SK-N-SH (cell line): ENCODE measurements around the gene LHPP. TPM values are rescaled to one million over a fixed set of nuclear protein-coding genes. Genes with fewer than 3 reads are reported as not detected.

Experiments used
- CTCF ChIA-PET: fragments of 300-600, 350-600 bp; formaldehyde crosslinking; extraction: SDS; loops from one replicate; lab custom pipeline; 2021; lab: Yijun Ruan, JAX
- POLR2A ChIA-PET: fragments of 350-600 bp; sonication (Branson Sonifier 250); formaldehyde crosslinking; extraction: SDS; loops from one replicate; lab custom pipeline; 2020; ENCODE audit warnings: antibody characterized with exemption, inconsistent platforms; lab: Yijun Ruan, JAX
- DNase-seq: peaks from one replicate; pipeline ENCODE4 v3.0.0; 2012
- H2AFZ ChIP-seq: fragments of 200-600 bp; sonication (generic); 2 replicates; pipeline ENCODE4 v1.8.1; 2016; ENCODE audit warnings: antibody characterized with exemption, mild to moderate bottlenecking, low read depth
- H3F3A ChIP-seq: fragments of 200-600 bp; sonication (generic); replicated peaks from 2 replicates; pipeline ENCODE3; 2016; ENCODE audit warnings: antibody characterized with exemption, mild to moderate bottlenecking; ENCODE audit not compliant: insufficient read depth
- H3K27ac ChIP-seq, 2 experiments: fragments of 200-500 bp in 1 of 2; fragments of 200-600 bp in 1 of 2; sonication (Bioruptor generic) in 1 of 2; sonication (generic), shearing (Covaris generic) in 1 of 2; 2 replicates each; pipeline versions ENCODE4 v1.5.1 to v1.6.1; 2014 to 2016; ENCODE audit warnings: low read depth in 2 of 2, inconsistent platforms in 1 of 2, low read length in 1 of 2, mild to moderate bottlenecking in 1 of 2, mixed read lengths in 1 of 2
- H3K27me3 ChIP-seq: fragments of 200-600 bp; sonication (generic), shearing (Covaris generic); 2 replicates; pipeline ENCODE4 v1.6.1; 2016; ENCODE audit warnings: mixed run types; ENCODE audit not compliant: insufficient read depth
- H3K36me3 ChIP-seq, 2 experiments: fragments of 200-500 bp in 1 of 2; fragments of 200-600 bp in 1 of 2; sonication (Bioruptor generic) in 1 of 2; sonication (generic) in 1 of 2; replicated peaks in 1 of 2; 2 replicates each; pipeline versions ENCODE3 to v1.5.1; 2014 to 2016; ENCODE audit warnings: low read length in 1 of 2, mild to moderate bottlenecking in 1 of 2; ENCODE audit not compliant: insufficient read depth in 2 of 2, control insufficient read depth in 1 of 2
- H3K4me1 ChIP-seq, 2 experiments: fragments of 200-500 bp in 1 of 2; fragments of 200-600 bp in 1 of 2; sonication (Bioruptor generic) in 1 of 2; sonication (generic), shearing (Covaris generic) in 1 of 2; 2 replicates each; pipeline versions ENCODE4 v1.5.1 to v1.6.1; 2014 to 2016; ENCODE audit warnings: low read depth in 1 of 2, low read length in 1 of 2, mixed run types in 1 of 2; ENCODE audit not compliant: insufficient read depth in 2 of 2, control insufficient read depth in 1 of 2
- H3K4me2 ChIP-seq: fragments of 200-600 bp; sonication (generic), shearing (Covaris generic); 2 replicates; pipeline ENCODE4 v1.6.1; 2017; ENCODE audit warnings: mixed run types
- H3K4me3 ChIP-seq, 2 experiments: fragments of 200-500 bp in 1 of 2; fragments of 200-600 bp in 1 of 2; sonication (Bioruptor generic) in 1 of 2; sonication (generic), shearing (Covaris generic) in 1 of 2; 2 replicates each; pipeline versions ENCODE4 v1.5.1 to v1.8.1; 2014 to 2016; ENCODE audit warnings: low read depth in 2 of 2, inconsistent platforms in 1 of 2, low read length in 1 of 2, mild to moderate bottlenecking in 1 of 2, mixed read lengths in 1 of 2, moderate library complexity in 1 of 2
- H3K79me2 ChIP-seq: fragments of 200-600 bp; sonication (generic); 2 replicates; pipeline ENCODE4 v1.8.1; 2017; ENCODE audit warnings: mild to moderate bottlenecking; ENCODE audit not compliant: insufficient read depth
- H3K9ac ChIP-seq: fragments of 200-600 bp; sonication (generic); 2 replicates; pipeline ENCODE4 v1.6.1; 2017; ENCODE audit warnings: mixed run types
- H3K9me2 ChIP-seq: fragments of 200-600 bp; sonication (generic); 2 replicates; pipeline ENCODE4 v1.6.1; 2017; ENCODE audit warnings: mixed run types
- H3K9me3 ChIP-seq: fragments of 200-600 bp; sonication (generic); 2 replicates; pipeline ENCODE4 v1.6.1; 2017; ENCODE audit warnings: mixed run types, mild to moderate bottlenecking, moderate library complexity
- H4K20me1 ChIP-seq: fragments of 200-600 bp; sonication (generic); 2 replicates; pipeline ENCODE4 v1.6.1; 2017; ENCODE audit warnings: mild to moderate bottlenecking, mixed run types; ENCODE audit not compliant: insufficient read depth
- CHD2 ChIP-seq: fragments of 150-350 bp; IDR thresholded peaks from 2 replicates; pipeline ENCODE4 v1.6.1; 2018; ENCODE audit warnings: low read length; ENCODE audit not compliant: partially characterized antibody
- ELF1 ChIP-seq: IDR thresholded peaks from 2 replicates; pipeline ENCODE4 v1.4.0; 2012
- FOSL2 ChIP-seq: IDR thresholded peaks from 2 replicates; pipeline ENCODE4 v1.4.0; 2012; ENCODE audit warnings: low read depth, mild to moderate bottlenecking, moderate library complexity, borderline replicate concordance
- FOXM1 ChIP-seq: IDR thresholded peaks from 2 replicates; pipeline ENCODE4 v1.4.0; 2012; ENCODE audit warnings: low read depth, mild to moderate bottlenecking
- GATA2 ChIP-seq: sonication (generic); formaldehyde crosslinking; IDR thresholded peaks from 2 replicates; pipeline ENCODE4 v1.5.0; 2020; ENCODE audit warnings: mild to moderate bottlenecking, missing genetic modification reagents
- JUND ChIP-seq: IDR thresholded peaks from 2 replicates; pipeline ENCODE4 v1.4.0; 2012
- MAX ChIP-seq: IDR thresholded peaks from 2 replicates; pipeline ENCODE4 v1.4.0; 2012; ENCODE audit warnings: low read depth
- MXI1 ChIP-seq: IDR thresholded peaks from 2 replicates; pipeline ENCODE4 v1.6.1; 2012; ENCODE audit warnings: mild to moderate bottlenecking, low read depth, low read length, improper control_type of control experiment
- NFIC ChIP-seq: IDR thresholded peaks from 2 replicates; pipeline ENCODE4 v1.4.0; 2012; ENCODE audit warnings: borderline replicate concordance
- POLR2AphosphoS5 ChIP-seq: IDR thresholded peaks from 2 replicates; pipeline ENCODE4 v1.6.1; 2012; ENCODE audit warnings: low read depth, low read length
- RFX5 ChIP-seq: IDR thresholded peaks from 2 replicates; pipeline ENCODE4 v1.6.1; 2012; ENCODE audit warnings: mild to moderate bottlenecking, improper control_type of control experiment, low read length
- SIN3A ChIP-seq: IDR thresholded peaks from 2 replicates; pipeline ENCODE4 v1.6.1; 2012; ENCODE audit warnings: low read depth, mild to moderate bottlenecking, low read length, moderate library complexity, borderline replicate concordance
- TAF1 ChIP-seq: IDR thresholded peaks from 2 replicates; pipeline ENCODE4 v1.6.1; 2012; ENCODE audit warnings: low read depth, mild to moderate bottlenecking, low read length, moderate library complexity, borderline replicate concordance
- WGBS: methylation state at CpG from one replicate; pipeline ENCODE4 v1.1.6; 2017; ENCODE audit warnings: low lambda C conversion rate; 5-methylcytosine and 5-hydroxymethylcytosine counted together
- polyA plus RNA-seq, 3 experiments: library from polyadenylated mRNA; depleted of rRNA; stranded (reverse); fragments of >200 nt; gene quantifications; 2 replicates each; pipeline ENCODE4 v1.2.3, GENCODE V29; 2012
- TF ChIP-seq, protein P1 (sequence below): fragments of 150-350 bp; IDR thresholded peaks from 2 replicates; pipeline ENCODE4 v1.6.1; 2016; ENCODE audit warnings: mild to moderate bottlenecking, low read depth, low read length
- TF ChIP-seq, protein P2 (sequence below): IDR thresholded peaks from 2 replicates; pipeline ENCODE4 v1.4.0; 2012; ENCODE audit warnings: low read depth, borderline replicate concordance
- TF ChIP-seq, protein P3 (sequence below): IDR thresholded peaks from 2 replicates; pipeline ENCODE4 v1.4.0; 2012; ENCODE audit warnings: low read depth, borderline replicate concordance

LHPP gene
- polyA plus RNA-seq, 1 of the 3 experiments (the other 2 are of a cell fraction), result 29.8 TPM

DNA sequence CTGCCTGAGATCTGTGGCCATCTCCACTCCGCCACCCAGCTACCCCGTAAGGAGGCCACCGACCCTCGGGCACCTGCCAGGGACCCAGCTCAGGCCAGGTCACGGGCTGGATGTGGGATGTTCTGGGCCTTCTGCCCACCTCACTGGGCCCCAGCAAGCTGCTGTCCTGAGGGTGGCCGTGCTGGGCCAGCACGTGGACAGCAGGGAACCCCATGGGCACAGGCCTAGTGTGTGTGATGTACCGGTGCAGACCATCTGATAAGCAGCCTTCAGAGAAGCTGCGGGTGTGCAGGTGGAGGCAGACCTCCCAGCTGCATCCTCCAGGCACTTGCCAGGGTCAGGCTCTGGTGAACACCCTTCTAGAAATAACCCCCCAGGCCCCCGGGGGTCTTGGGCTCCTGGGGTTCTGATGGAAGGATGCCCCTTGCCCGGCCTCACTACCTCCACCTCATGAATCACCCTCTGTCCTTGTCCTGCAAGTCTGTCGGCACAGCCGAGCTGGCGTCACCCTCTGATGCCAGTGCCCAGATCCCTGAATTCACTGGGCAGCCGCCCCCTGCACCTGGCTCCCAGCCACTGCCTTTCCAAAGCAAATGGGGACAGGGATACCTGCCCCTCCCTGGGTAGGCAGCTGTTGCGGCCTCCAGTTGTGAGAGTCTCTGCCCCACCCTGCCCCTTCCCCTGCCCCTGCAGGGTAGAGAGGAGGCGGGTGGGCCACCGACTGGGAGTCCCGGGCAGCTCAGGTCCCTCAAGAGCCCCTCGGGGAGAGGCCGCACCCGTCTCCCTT, 142.8 kb downstream of the LHPP start:
- H2AFZ ChIP-seq, result no peak overlapping the region
- H3K9ac ChIP-seq, result no peak overlapping the region
- TF ChIP-seq GATA2, result peak; percentile 61
- TF ChIP-seq CHD2, result no peak
- TF ChIP-seq FOXM1, result no peak
- peak; percentile 61 for DNase-seq
- no peaks in the 10 kb centered on the region for H3K27me3 ChIP-seq
- no peak overlapping the region for H3K4me3 ChIP-seq
- no peaks in the 10 kb centered on the region for H3K79me2 ChIP-seq
- no peaks in the 10 kb centered on the region for H3K9me3 ChIP-seq
- H3K27ac ChIP-seq, result no peak overlapping the region; a peak in 1 of 4 replicates
- H3F3A ChIP-seq, result no peaks in the 10 kb centered on the region
- 94% methylated on average over 3 of the region's 22 CpGs for WGBS
- peaks cover 0 to 13% of the 10 kb centered on the region in 2 experiments; a peak in 1 of 4 replicates for H3K4me1 ChIP-seq
- no peaks in the 10 kb centered on the region for H3K9me2 ChIP-seq
- no peaks in the 10 kb centered on the region for H3K36me3 ChIP-seq
- no peak overlapping the region for H3K4me2 ChIP-seq
- no peaks in the 10 kb centered on the region for H4K20me1 ChIP-seq
- ChIA-PET POLR2A (no interaction called here), CTCF (interaction anchor here (1.0 to 3.6 kb wide), 4 partner anchors 45 to 137 kb away, joined by 3 to 15 read pairs (median 4); no protein-coding TSS in a partner anchor)

GRCh38 chr10:124605001-124605370, 143.4 kb downstream of the LHPP start:
- Histone ChIP-seq H3K4me1 (peaks cover 0 to 13% of the 10 kb centered on the region in 2 experiments; a peak in 1 of 4 replicates), H3F3A (no peaks in the 10 kb centered on the region), H3K9ac (no peak overlapping the region), H3K9me3 (no peaks in the 10 kb centered on the region), H3K4me2 (no peak overlapping the region), H3K4me3 (no peak overlapping the region), H3K79me2 (no peaks in the 10 kb centered on the region), H2AFZ (no peak overlapping the region), H3K27me3 (no peaks in the 10 kb centered on the region), H3K27ac (no peak overlapping the region), H3K36me3 (no peaks in the 10 kb centered on the region), H3K9me2 (no peaks in the 10 kb centered on the region), H4K20me1 (no peaks in the 10 kb centered on the region)
- TF ChIP-seq TAF1, result no peak
- no peak for TF ChIP-seq RFX5
- no peak for TF ChIP-seq JUND
- TF ChIP-seq, protein P1, sequence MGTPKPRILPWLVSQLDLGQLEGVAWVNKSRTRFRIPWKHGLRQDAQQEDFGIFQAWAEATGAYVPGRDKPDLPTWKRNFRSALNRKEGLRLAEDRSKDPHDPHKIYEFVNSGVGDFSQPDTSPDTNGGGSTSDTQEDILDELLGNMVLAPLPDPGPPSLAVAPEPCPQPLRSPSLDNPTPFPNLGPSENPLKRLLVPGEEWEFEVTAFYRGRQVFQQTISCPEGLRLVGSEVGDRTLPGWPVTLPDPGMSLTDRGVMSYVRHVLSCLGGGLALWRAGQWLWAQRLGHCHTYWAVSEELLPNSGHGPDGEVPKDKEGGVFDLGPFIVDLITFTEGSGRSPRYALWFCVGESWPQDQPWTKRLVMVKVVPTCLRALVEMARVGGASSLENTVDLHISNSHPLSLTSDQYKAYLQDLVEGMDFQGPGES, result no peak
- TF ChIP-seq, protein P2, sequence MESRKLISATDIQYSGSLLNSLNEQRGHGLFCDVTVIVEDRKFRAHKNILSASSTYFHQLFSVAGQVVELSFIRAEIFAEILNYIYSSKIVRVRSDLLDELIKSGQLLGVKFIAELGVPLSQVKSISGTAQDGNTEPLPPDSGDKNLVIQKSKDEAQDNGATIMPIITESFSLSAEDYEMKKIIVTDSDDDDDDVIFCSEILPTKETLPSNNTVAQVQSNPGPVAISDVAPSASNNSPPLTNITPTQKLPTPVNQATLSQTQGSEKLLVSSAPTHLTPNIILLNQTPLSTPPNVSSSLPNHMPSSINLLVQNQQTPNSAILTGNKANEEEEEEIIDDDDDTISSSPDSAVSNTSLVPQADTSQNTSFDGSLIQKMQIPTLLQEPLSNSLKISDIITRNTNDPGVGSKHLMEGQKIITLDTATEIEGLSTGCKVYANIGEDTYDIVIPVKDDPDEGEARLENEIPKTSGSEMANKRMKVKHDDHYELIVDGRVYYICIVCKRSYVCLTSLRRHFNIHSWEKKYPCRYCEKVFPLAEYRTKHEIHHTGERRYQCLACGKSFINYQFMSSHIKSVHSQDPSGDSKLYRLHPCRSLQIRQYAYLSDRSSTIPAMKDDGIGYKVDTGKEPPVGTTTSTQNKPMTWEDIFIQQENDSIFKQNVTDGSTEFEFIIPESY, result no peak
- TF ChIP-seq ELF1, result no peak
- no peak for TF ChIP-seq FOSL2
- TF ChIP-seq MXI1, result no peak
- no peak for TF ChIP-seq NFIC
- TF ChIP-seq SIN3A, result no peak
- TF ChIP-seq, protein P3, sequence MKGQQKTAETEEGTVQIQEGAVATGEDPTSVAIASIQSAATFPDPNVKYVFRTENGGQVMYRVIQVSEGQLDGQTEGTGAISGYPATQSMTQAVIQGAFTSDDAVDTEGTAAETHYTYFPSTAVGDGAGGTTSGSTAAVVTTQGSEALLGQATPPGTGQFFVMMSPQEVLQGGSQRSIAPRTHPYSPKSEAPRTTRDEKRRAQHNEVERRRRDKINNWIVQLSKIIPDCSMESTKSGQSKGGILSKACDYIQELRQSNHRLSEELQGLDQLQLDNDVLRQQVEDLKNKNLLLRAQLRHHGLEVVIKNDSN, result no peak
- TF ChIP-seq MAX, result no peak
- TF ChIP-seq POLR2AphosphoS5, result no peak
- WGBS, result 71% methylated on average over 4 of the region's 8 CpGs
- ChIA-PET POLR2A (no interaction called here), CTCF (interaction anchor here (1.1 to 3.6 kb wide), 2 partner anchors 44 to 137 kb away, joined by 3 to 15 read pairs; no protein-coding TSS in a partner anchor)
- DNase-seq, result no peak
